Activated CD4-positive, alpha-beta memory T cell treated with anti-CD3 and anti-CD28 coated beads, Interleukin-2, amount 10 ng/mL, durations not matched to agents 7 days and 5 days (primary cell): Measurements from ENCODE around the gene DACT2. TPM values are rescaled to one million over a fixed set of nuclear protein-coding genes. Genes with fewer than 3 reads are reported as not detected.
"Not testable (repeated sequence)": the region's sequence is repeated elsewhere in the genome, so short reads cannot be mapped to it uniquely, and the experiment has no call there.

Source experiments
- CTCF ChIA-PET: fragments of 350-600 bp; sonication (Branson Sonifier 250); formaldehyde crosslinking; loops from one replicate; lab custom pipeline; 2021; ENCODE audit warnings: antibody characterized with exemption, inconsistent platforms; lab: Charles Lee
- POLR2A ChIA-PET: fragments of 350-600 bp; sonication (Branson Sonifier 250); formaldehyde crosslinking; loops from one replicate; lab custom pipeline; 2021; ENCODE audit warnings: antibody characterized with exemption; lab: Charles Lee
- DNase-seq: peaks from one replicate; pipeline ENCODE4 v3.0.0-alpha.2; 2020
- H3K27ac Mint-ChIP-seq: one replicate; pipeline ENCODE4 v1.8.0; 2021; ENCODE audit warnings: mild to moderate bottlenecking, mixed read lengths
- H3K27me3 Mint-ChIP-seq: one replicate; pipeline ENCODE4 v1.8.0; 2021; ENCODE audit warnings: mixed read lengths
- H3K36me3 Mint-ChIP-seq: one replicate; pipeline ENCODE4 v1.8.0; 2021; ENCODE audit warnings: low read depth, mixed read lengths
- H3K4me1 Mint-ChIP-seq: one replicate; pipeline ENCODE4 v1.8.0; 2021; ENCODE audit warnings: mixed read lengths
- H3K4me3 Mint-ChIP-seq: one replicate; pipeline ENCODE4 v1.8.0; 2021; ENCODE audit warnings: mild to moderate bottlenecking, mixed read lengths
- H3K9me3 Mint-ChIP-seq: one replicate; pipeline ENCODE4 v1.8.0; 2021; ENCODE audit warnings: mixed read lengths
- total RNA-seq, 2 experiments: library from RNA; stranded (reverse); gene quantifications; one replicate each; pipeline ENCODE4 v1.2.3, GENCODE V29; 2021

Gene DACT2
- total RNA-seq, 2 experiments from 2014 or later: 0.15 TPM; not detected in 1

GRCh38 chr6:168328086-168328485 lies 8.5 kb upstream of the DACT2 start:
- Mint-ChIP-seq H3K9me3 (peaks cover 4% of the 10 kb centered on the region), H3K27ac (no peak overlapping the region), H3K4me1 (peaks cover 4% of the 10 kb centered on the region), H3K4me3 (no peak overlapping the region), H3K36me3 (no peaks in the 10 kb centered on the region), H3K27me3 (peaks cover 27% of the 10 kb centered on the region)
- ChIA-PET POLR2A (no interaction called here), CTCF (no interaction called here)
- DNase-seq: no peak

- ChIA-PET CTCF (interaction anchor here (0.9 kb wide), 1 partner anchor 43 kb away, joined by 3 read pairs; no protein-coding TSS in a partner anchor), POLR2A (no interaction called here)
- no peak for DNase-seq
- H3K27me3 Mint-ChIP-seq: peaks cover 29% of the 10 kb centered on the region
- no peaks in the 10 kb centered on the region for H3K36me3 Mint-ChIP-seq
- H3K9me3 Mint-ChIP-seq: peaks cover 4% of the 10 kb centered on the region
- no peak overlapping the region for H3K27ac Mint-ChIP-seq
- H3K4me3 Mint-ChIP-seq: no peak overlapping the region
- peaks cover 7% of the 10 kb centered on the region for H3K4me1 Mint-ChIP-seq
Measured at GRCh38 chr6:168326294-168327261, 7.0 kb upstream of the DACT2 start.

GRCh38 chr6:168322966-168323365 lies 3.4 kb upstream of the DACT2 start:
- Mint-ChIP-seq H3K36me3 (no peaks in the 10 kb centered on the region), H3K4me1 (peaks cover 7% of the 10 kb centered on the region), H3K27me3 (peaks cover 49% of the 10 kb centered on the region), H3K4me3 (no peak overlapping the region), H3K9me3 (peaks cover 4% of the 10 kb centered on the region), H3K27ac (no peak overlapping the region)
- POLR2A ChIA-PET: no interaction called here
- DNase-seq: no peak
- CTCF ChIA-PET: no interaction called here

GRCh38 chr6:168320634-168321033 lies 1.1 kb upstream of the DACT2 start:
- H3K27me3 Mint-ChIP-seq: peaks cover 38% of the 10 kb centered on the region
- no peaks in the 10 kb centered on the region for H3K9me3 Mint-ChIP-seq
- no peak overlapping the region for H3K27ac Mint-ChIP-seq

GRCh38 chr6:168318579-168319278 lies 848 bp downstream of the DACT2 start:
- no peaks in the 10 kb centered on the region for H3K9me3 Mint-ChIP-seq
- ChIA-PET CTCF (no interaction called here), POLR2A (no interaction called here)
- H3K4me3 Mint-ChIP-seq: no peak overlapping the region
- peaks cover 7% of the 10 kb centered on the region for H3K4me1 Mint-ChIP-seq
- DNase-seq: no peak
- peaks cover 41% of the 10 kb centered on the region for H3K27me3 Mint-ChIP-seq
- no peaks in the 10 kb centered on the region for H3K36me3 Mint-ChIP-seq
- H3K27ac Mint-ChIP-seq: no peak overlapping the region

More at GRCh38 chr6:168320634-168321033, 1.1 kb upstream of the DACT2 start:
- POLR2A ChIA-PET: no interaction called here
- DNase-seq: no peak
- H3K4me3 Mint-ChIP-seq: no peak overlapping the region
- H3K36me3 Mint-ChIP-seq: no peaks in the 10 kb centered on the region
- CTCF ChIA-PET: no interaction called here
- H3K4me1 Mint-ChIP-seq: peaks cover 7% of the 10 kb centered on the region

GRCh38 chr6:168318090-168318489 lies 1.5 kb downstream of the DACT2 start:
- ChIA-PET POLR2A (no interaction called here), CTCF (no interaction called here)
- H3K4me3 Mint-ChIP-seq: no peak overlapping the region
- peaks cover 3% of the 10 kb centered on the region for H3K4me1 Mint-ChIP-seq
- H3K27me3 Mint-ChIP-seq: peaks cover 43% of the 10 kb centered on the region
- no peak overlapping the region for H3K27ac Mint-ChIP-seq
- no peak for DNase-seq
- no peaks in the 10 kb centered on the region for H3K9me3 Mint-ChIP-seq
- H3K36me3 Mint-ChIP-seq: no peaks in the 10 kb centered on the region

- CTCF ChIA-PET: no interaction called here
- H3K4me1 Mint-ChIP-seq: no peaks in the 10 kb centered on the region
- DNase-seq: no peak
- no peak overlapping the region for H3K27ac Mint-ChIP-seq
- POLR2A ChIA-PET: no interaction called here
- no peaks in the 10 kb centered on the region for H3K36me3 Mint-ChIP-seq
- peaks cover 32% of the 10 kb centered on the region for H3K27me3 Mint-ChIP-seq
- H3K4me3 Mint-ChIP-seq: no peak overlapping the region
- no peaks in the 10 kb centered on the region for H3K9me3 Mint-ChIP-seq
Measured at GRCh38 chr6:168315596-168315995, 4.0 kb downstream of the DACT2 start.

- ChIA-PET CTCF (no interaction called here), POLR2A (no interaction called here)
- no peak for DNase-seq
- Mint-ChIP-seq H3K9me3 (no peaks in the 10 kb centered on the region), H3K27me3 (peaks cover 28% of the 10 kb centered on the region), H3K27ac (no peak overlapping the region), H3K36me3 (no peaks in the 10 kb centered on the region), H3K4me3 (no peak overlapping the region), H3K4me1 (no peaks in the 10 kb centered on the region)
Measured at GRCh38 chr6:168314948-168315347, 4.6 kb downstream of the DACT2 start.

- Mint-ChIP-seq H3K4me3 (no peak overlapping the region), H3K9me3 (no peaks in the 10 kb centered on the region), H3K27me3 (peaks cover 27% of the 10 kb centered on the region), H3K36me3 (no peaks in the 10 kb centered on the region), H3K4me1 (no peaks in the 10 kb centered on the region), H3K27ac (no peak overlapping the region)
- no peak for DNase-seq
- CTCF ChIA-PET: no interaction called here
- POLR2A ChIA-PET: no interaction called here
Measured at GRCh38 chr6:168314021-168314420, 5.6 kb downstream of the DACT2 start.

- H3K4me1 Mint-ChIP-seq: no peaks in the 10 kb centered on the region
- POLR2A ChIA-PET: no interaction called here
- no peaks in the 10 kb centered on the region for H3K36me3 Mint-ChIP-seq
- peaks cover 22% of the 10 kb centered on the region for H3K27me3 Mint-ChIP-seq
- H3K4me3 Mint-ChIP-seq: no peak overlapping the region
- H3K9me3 Mint-ChIP-seq: no peaks in the 10 kb centered on the region
- CTCF ChIA-PET: no interaction called here
- H3K27ac Mint-ChIP-seq: no peak overlapping the region
- no peak for DNase-seq
Measured at GRCh38 chr6:168313431-168314011, 6.1 kb downstream of the DACT2 start.

GRCh38 chr6:168312125-168312507 lies 7.5 kb downstream of the DACT2 start:
- not testable (repeated sequence) for H3K4me1 Mint-ChIP-seq

GRCh38 chr6:168311410-168312124 lies 8.0 kb downstream of the DACT2 start:
- H3K36me3 Mint-ChIP-seq: no peaks in the 10 kb centered on the region
- peaks cover 16% of the 10 kb centered on the region for H3K27me3 Mint-ChIP-seq
- no peak for DNase-seq
- no peaks in the 10 kb centered on the region for H3K9me3 Mint-ChIP-seq
- H3K4me3 Mint-ChIP-seq: no peak overlapping the region
- CTCF ChIA-PET: no interaction called here
- H3K4me1 Mint-ChIP-seq: no peaks in the 10 kb centered on the region
- POLR2A ChIA-PET: no interaction called here
- no peak overlapping the region for H3K27ac Mint-ChIP-seq

More at GRCh38 chr6:168312125-168312507, 7.5 kb downstream of the DACT2 start:
- POLR2A ChIA-PET, DNase-seq, H3K9me3 Mint-ChIP-seq, H3K36me3 Mint-ChIP-seq, H3K27ac Mint-ChIP-seq, H3K4me3 Mint-ChIP-seq, CTCF ChIA-PET: not testable (repeated sequence)
- H3K27me3 Mint-ChIP-seq: peaks cover 16% of the 10 kb centered on the region

GRCh38 chr6:168310945-168311344 lies 8.6 kb downstream of the DACT2 start:
- no peak overlapping the region for H3K27ac Mint-ChIP-seq
- POLR2A ChIA-PET: no interaction called here
- DNase-seq: no peak
- H3K4me1 Mint-ChIP-seq: no peaks in the 10 kb centered on the region
- CTCF ChIA-PET: no interaction called here
- no peak overlapping the region for H3K4me3 Mint-ChIP-seq
- no peaks in the 10 kb centered on the region for H3K36me3 Mint-ChIP-seq
- H3K9me3 Mint-ChIP-seq: no peaks in the 10 kb centered on the region
- H3K27me3 Mint-ChIP-seq: peaks cover 15% of the 10 kb centered on the region
